HepG2 (cell line): ENCODE measurements around the gene SYP. TPM values are rescaled to one million over a fixed set of nuclear protein-coding genes. Genes with fewer than 3 reads are reported as not detected.

Experiments
- DMAP1 ChIP-seq: IDR thresholded peaks from 2 replicates; pipeline ENCODE4 v1.6.1; 2016
- HNRNPK ChIP-seq: fragments of 200-400 bp; formaldehyde crosslinking; IDR thresholded peaks from 2 replicates; pipeline ENCODE4 v1.6.1; 2018; ENCODE audit warnings: low read length, low read depth, moderate library complexity, mild to moderate bottlenecking; ENCODE audit not compliant: poor library complexity, severe bottlenecking
- JUN ChIP-seq: sonication (generic); formaldehyde crosslinking; IDR thresholded peaks from 2 replicates; pipeline ENCODE4 v1.4.0; 2020; ENCODE audit warnings: mild to moderate bottlenecking, missing genetic modification reagents
- MTA1 ChIP-seq: sonication (generic); formaldehyde crosslinking; IDR thresholded peaks from 2 replicates; pipeline ENCODE4 v1.4.0; 2020; ENCODE audit warnings: missing genetic modification reagents, mild to moderate bottlenecking, borderline replicate concordance
- RBM22 ChIP-seq: fragments of 200-400 bp; formaldehyde crosslinking; optimal IDR thresholded peaks from 2 replicates; pipeline ENCODE3; 2017; ENCODE audit warnings: mild to moderate bottlenecking, low read length, moderate library complexity
- SMARCC2 ChIP-seq: fragments of 450-650 bp; IDR thresholded peaks from 2 replicates; pipeline ENCODE4 v1.6.1; 2017; ENCODE audit warnings: antibody characterized with exemption, mild to moderate bottlenecking
- ZBTB20 ChIP-seq: sonication (generic); formaldehyde crosslinking; IDR thresholded peaks from 2 replicates; pipeline ENCODE4 v1.8.1; 2023; ENCODE audit warnings: missing genetic modification reagents, low read depth, mild to moderate bottlenecking, borderline replicate concordance
- ZBTB3 ChIP-seq: sonication (generic); formaldehyde crosslinking; IDR thresholded peaks from 2 replicates; pipeline ENCODE4 v1.4.0; 2020; ENCODE audit warnings: low read depth, mild to moderate bottlenecking, moderate library complexity, missing genetic modification reagents, borderline replicate concordance
- ZNF124 ChIP-seq: sonication (generic); formaldehyde crosslinking; IDR thresholded peaks from 2 replicates; pipeline ENCODE4 v1.4.0; 2020; ENCODE audit warnings: missing genetic modification reagents
- ZNF207 ChIP-seq: fragments of 450-650 bp; IDR thresholded peaks from 2 replicates; pipeline ENCODE4 v1.6.1; 2016; ENCODE audit warnings: antibody characterized with exemption, borderline replicate concordance
- ZNF24 ChIP-seq: fragments of 450-650 bp; IDR thresholded peaks from 2 replicates; pipeline ENCODE4 v1.6.1; 2017; ENCODE audit warnings: antibody characterized with exemption, mild to moderate bottlenecking
- ZNF263 ChIP-seq: sonication (generic); formaldehyde crosslinking; IDR thresholded peaks from 2 replicates; pipeline ENCODE4 v1.4.0; 2020; ENCODE audit warnings: missing genetic modification reagents
- ZNF7 ChIP-seq: IDR thresholded peaks from 2 replicates; pipeline ENCODE4 v1.6.1; 2016; ENCODE audit warnings: missing biosample characterization, missing genetic modification reagents
- polyA plus RNA-seq, 8 experiments: library from polyadenylated mRNA; depleted of rRNA in 3 of 8; stranded (reverse) in 7 of 8; unstranded in 1 of 8; fragments of >200 nt; fragmentation: Illumina TruSeq in 4 of 8; extraction: Trizol in 4 of 8; gene quantifications; 2 replicates each; pipeline versions ENCODE4 v1.2.1 to v1.2.3, GENCODE V29; 2011 to 2016; ENCODE audit warnings: low read depth in 4 of 8, missing spikeins in 1 of 8, mixed read lengths in 1 of 8; ENCODE audit not compliant: insufficient read depth in 1 of 8
- total RNA-seq, 5 experiments: library from RNA; depleted of rRNA; stranded (reverse); fragments of >200 nt; fragmentation: Illumina TruSeq; extraction: Trizol; gene quantifications; 2 replicates each; pipeline ENCODE4 v1.2.3, GENCODE V29; 2016; ENCODE audit warnings: low read depth in 1 of 5
- TF ChIP-seq, protein P1 (sequence below): sonication (generic); formaldehyde crosslinking; IDR thresholded peaks from 2 replicates; pipeline ENCODE4 v1.5.1; 2020; ENCODE audit warnings: missing genetic modification reagents, mild to moderate bottlenecking, borderline replicate concordance
- TF ChIP-seq, protein P2 (sequence below): IDR thresholded peaks from 2 replicates; pipeline ENCODE4 v1.6.1; 2016; ENCODE audit warnings: missing genetic modification reagents, missing compliant biosample characterization
- TF ChIP-seq, protein P3 (sequence below): IDR thresholded peaks from 2 replicates; pipeline ENCODE4 v1.6.1; 2012; ENCODE audit warnings: low read length, improper control_type of control experiment
- TF ChIP-seq, protein P4 (sequence below): sonication (generic); formaldehyde crosslinking; IDR thresholded peaks from 2 replicates; pipeline ENCODE4 v1.5.1; 2020; ENCODE audit warnings: missing genetic modification reagents, mild to moderate bottlenecking, borderline replicate concordance
- TF ChIP-seq, protein P5 (sequence below): sonication (generic); formaldehyde crosslinking; IDR thresholded peaks from 2 replicates; pipeline ENCODE4 v1.9.0; 2021; ENCODE audit warnings: missing genetic modification reagents, borderline replicate concordance

The SYP gene
- total and polyA plus RNA-seq, 2 of the 13 experiments (the other 11 are each of a cell fraction or from before 2014, with no cell fraction given), result 2.0 to 2.5 TPM

DNA sequence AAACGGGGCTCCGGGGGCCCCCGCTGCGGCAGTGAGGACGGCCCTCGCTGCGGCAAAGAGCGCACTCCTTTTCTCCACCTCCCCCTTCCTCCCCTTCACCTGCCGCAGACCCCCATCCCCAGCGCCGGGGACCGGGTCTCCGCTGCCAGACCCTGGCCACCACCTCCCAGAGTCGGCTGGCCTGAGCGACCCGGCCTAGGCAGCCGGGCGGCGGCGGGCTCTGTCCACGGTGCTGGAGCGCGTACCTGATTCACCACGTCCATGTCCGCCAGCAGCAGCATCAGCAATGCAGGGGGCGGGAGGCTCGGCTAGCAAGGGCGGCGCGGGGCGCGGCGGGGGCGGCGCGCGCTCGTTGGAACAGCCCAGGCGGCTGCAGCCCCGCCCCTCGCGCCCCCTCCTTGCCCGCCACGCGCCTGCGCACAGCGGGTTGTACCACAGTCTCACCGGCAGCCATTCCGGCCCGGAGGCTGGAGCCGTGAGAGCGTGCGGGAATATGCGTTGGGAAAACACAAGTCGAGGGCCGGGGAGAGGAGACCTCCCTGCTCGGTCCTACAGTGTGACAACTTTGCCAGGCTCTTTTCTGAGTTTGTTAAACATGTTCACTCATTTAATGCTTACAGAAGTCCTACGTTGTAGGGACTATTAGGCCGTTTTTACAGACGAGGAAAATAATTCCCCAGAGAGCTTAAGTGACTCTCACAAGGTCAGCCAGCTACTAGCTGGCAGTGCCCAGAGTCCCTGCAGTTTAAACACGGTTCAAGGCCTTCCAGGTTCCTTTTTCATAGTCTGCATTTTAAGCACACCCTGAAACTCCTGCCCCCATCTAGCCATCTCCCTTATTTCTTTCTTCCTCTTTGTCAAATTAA is at the start of gene SYP (continued):
- TF ChIP-seq JUN (no peak), ZNF124 (CRISPR knock-in tag) (no peak), RBM22 (no peak), DMAP1 (CRISPR knock-in tag) (peak; percentile 21; the same call in 1 of the 2 replicates), ZNF24 (no peak), ZBTB20 (CRISPR knock-in tag) (0 out of 2 replicates have a peak, but pooled peaks have one; percentile 48), ZNF263 (CRISPR knock-in tag) (no peak), MTA1 (no peak), ZNF207 (no peak), ZNF7 (CRISPR knock-in tag) (no peak), HNRNPK (peak; percentile 79), ZBTB3 (CRISPR knock-in tag) (no peak), SMARCC2 (no peak)
- TF ChIP-seq, protein P1, sequence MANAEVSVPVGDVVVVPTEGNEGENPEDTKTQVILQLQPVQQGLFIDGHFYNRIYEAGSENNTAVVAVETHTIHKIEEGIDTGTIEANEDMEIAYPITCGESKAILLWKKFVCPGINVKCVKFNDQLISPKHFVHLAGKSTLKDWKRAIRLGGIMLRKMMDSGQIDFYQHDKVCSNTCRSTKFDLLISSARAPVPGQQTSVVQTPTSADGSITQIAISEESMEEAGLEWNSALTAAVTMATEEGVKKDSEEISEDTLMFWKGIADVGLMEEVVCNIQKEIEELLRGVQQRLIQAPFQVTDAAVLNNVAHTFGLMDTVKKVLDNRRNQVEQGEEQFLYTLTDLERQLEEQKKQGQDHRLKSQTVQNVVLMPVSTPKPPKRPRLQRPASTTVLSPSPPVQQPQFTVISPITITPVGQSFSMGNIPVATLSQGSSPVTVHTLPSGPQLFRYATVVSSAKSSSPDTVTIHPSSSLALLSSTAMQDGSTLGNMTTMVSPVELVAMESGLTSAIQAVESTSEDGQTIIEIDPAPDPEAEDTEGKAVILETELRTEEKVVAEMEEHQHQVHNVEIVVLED (CRISPR knock-in tag), result peak; percentile 67
- TF ChIP-seq, protein P2, sequence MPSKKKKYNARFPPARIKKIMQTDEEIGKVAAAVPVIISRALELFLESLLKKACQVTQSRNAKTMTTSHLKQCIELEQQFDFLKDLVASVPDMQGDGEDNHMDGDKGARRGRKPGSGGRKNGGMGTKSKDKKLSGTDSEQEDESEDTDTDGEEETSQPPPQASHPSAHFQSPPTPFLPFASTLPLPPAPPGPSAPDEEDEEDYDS (CRISPR knock-in tag), result 0 out of 2 replicates have a peak, but pooled peaks have one; percentile 24
- TF ChIP-seq, protein P3, sequence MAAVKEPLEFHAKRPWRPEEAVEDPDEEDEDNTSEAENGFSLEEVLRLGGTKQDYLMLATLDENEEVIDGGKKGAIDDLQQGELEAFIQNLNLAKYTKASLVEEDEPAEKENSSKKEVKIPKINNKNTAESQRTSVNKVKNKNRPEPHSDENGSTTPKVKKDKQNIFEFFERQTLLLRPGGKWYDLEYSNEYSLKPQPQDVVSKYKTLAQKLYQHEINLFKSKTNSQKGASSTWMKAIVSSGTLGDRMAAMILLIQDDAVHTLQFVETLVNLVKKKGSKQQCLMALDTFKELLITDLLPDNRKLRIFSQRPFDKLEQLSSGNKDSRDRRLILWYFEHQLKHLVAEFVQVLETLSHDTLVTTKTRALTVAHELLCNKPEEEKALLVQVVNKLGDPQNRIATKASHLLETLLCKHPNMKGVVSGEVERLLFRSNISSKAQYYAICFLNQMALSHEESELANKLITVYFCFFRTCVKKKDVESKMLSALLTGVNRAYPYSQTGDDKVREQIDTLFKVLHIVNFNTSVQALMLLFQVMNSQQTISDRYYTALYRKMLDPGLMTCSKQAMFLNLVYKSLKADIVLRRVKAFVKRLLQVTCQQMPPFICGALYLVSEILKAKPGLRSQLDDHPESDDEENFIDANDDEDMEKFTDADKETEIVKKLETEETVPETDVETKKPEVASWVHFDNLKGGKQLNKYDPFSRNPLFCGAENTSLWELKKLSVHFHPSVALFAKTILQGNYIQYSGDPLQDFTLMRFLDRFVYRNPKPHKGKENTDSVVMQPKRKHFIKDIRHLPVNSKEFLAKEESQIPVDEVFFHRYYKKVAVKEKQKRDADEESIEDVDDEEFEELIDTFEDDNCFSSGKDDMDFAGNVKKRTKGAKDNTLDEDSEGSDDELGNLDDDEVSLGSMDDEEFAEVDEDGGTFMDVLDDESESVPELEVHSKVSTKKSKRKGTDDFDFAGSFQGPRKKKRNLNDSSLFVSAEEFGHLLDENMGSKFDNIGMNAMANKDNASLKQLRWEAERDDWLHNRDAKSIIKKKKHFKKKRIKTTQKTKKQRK, result no peak
- TF ChIP-seq, protein P4, sequence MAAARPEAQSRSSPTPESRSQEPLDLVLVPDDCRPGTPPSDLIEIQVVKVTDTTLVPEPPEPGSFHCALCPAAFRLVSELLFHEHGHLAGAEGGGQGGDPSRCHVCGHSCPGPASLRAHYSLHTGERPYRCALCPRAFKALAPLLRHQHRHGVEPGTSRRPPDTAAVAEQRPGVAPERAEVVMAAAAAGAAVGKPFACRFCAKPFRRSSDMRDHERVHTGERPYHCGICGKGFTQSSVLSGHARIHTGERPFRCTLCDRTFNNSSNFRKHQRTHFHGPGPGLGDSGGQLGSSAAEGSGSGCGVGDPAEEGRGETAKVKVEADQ (CRISPR knock-in tag), result peak; percentile 52; the same call in 1 of the 2 replicates
- TF ChIP-seq, protein P5, sequence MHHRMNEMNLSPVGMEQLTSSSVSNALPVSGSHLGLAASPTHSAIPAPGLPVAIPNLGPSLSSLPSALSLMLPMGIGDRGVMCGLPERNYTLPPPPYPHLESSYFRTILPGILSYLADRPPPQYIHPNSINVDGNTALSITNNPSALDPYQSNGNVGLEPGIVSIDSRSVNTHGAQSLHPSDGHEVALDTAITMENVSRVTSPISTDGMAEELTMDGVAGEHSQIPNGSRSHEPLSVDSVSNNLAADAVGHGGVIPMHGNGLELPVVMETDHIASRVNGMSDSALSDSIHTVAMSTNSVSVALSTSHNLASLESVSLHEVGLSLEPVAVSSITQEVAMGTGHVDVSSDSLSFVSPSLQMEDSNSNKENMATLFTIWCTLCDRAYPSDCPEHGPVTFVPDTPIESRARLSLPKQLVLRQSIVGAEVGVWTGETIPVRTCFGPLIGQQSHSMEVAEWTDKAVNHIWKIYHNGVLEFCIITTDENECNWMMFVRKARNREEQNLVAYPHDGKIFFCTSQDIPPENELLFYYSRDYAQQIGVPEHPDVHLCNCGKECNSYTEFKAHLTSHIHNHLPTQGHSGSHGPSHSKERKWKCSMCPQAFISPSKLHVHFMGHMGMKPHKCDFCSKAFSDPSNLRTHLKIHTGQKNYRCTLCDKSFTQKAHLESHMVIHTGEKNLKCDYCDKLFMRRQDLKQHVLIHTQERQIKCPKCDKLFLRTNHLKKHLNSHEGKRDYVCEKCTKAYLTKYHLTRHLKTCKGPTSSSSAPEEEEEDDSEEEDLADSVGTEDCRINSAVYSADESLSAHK (CRISPR knock-in tag), result no peak
